ENCODE data around the gene FCHSD2.

DNA sequence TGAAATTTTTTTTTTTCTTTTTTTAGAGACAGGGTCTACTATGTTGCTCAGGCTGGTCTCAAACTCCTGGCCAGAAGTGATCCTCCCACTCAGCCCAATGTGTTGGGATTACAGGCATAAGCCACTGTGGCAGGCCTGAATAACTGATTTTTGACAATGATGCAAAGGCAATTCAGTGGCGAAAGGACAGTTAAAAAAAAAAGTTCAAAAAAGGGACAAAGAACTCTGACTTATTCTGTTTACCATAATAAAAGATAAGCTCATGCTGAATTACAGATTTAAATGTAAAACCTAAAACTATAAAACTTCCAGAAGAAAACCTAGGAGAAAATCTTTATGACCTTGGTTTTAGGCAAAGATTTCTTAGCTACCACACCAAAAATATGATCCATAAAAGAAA, 279.0 kb downstream of the FCHSD2 start:
- no peak for TF ChIP-seq BRF2 (IDR thresholded peaks at IDR 0.05; ENCODE audit: borderline replicate concordance, insufficient read depth, insufficient read length)
- TF ChIP-seq SMARCA4 (IDR thresholded peaks at IDR 0.05): no peak
- TF ChIP-seq, protein P1, sequence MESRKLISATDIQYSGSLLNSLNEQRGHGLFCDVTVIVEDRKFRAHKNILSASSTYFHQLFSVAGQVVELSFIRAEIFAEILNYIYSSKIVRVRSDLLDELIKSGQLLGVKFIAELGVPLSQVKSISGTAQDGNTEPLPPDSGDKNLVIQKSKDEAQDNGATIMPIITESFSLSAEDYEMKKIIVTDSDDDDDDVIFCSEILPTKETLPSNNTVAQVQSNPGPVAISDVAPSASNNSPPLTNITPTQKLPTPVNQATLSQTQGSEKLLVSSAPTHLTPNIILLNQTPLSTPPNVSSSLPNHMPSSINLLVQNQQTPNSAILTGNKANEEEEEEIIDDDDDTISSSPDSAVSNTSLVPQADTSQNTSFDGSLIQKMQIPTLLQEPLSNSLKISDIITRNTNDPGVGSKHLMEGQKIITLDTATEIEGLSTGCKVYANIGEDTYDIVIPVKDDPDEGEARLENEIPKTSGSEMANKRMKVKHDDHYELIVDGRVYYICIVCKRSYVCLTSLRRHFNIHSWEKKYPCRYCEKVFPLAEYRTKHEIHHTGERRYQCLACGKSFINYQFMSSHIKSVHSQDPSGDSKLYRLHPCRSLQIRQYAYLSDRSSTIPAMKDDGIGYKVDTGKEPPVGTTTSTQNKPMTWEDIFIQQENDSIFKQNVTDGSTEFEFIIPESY (CRISPR knock-in tag; IDR thresholded peaks at IDR 0.05): no peak
- TF ChIP-seq NFIC (IDR thresholded peaks at IDR 0.05): no peak
- TF ChIP-seq HCFC1 (IDR thresholded peaks at IDR 0.05; ENCODE audit: low read depth, low read length): no peak
- no peak for TF ChIP-seq RAD21 (CRISPR knock-in tag; conservative IDR thresholded peaks at IDR 0.05 in 1 of 2, IDR thresholded peaks at IDR 0.05 in 1 of 2)

Data from K562 (cell line).